Heart right ventricle (tissue), 16 donors: ENCODE measurements around the gene RANBP9. TPM values are rescaled to one million over a fixed set of nuclear protein-coding genes. Genes with fewer than 3 reads are reported as not detected.

ENCODE experiments used
- ATAC-seq, 8 donors: fragments of 200-7000 bp; cut with Tn5 transposase; one replicate each; pipeline ENCODE4 v1.9.1; 2020; ENCODE audit warnings: mild to moderate bottlenecking in 8 of 8, moderate library complexity in 8 of 8, moderate number of reproducible peaks in 1 of 8
- DNase-seq, 2 donors: peaks; one replicate each; pipeline ENCODE4 v3.0.0-alpha.2; 2020
- H3K27ac ChIP-seq, 10 donors: fragments of 200-600 bp; sonication (generic) in 2 of 10; one replicate each; pipeline versions ENCODE4 v1.5.0 to v1.8.0; 2020 to 2022; ENCODE audit warnings: mild to moderate bottlenecking in 3 of 10
- H3K27me3 ChIP-seq, 7 donors: fragments of 200-600 bp; one replicate each; pipeline ENCODE4 v1.8.0; 2021 to 2022; ENCODE audit warnings: mild to moderate bottlenecking in 2 of 7
- H3K36me3 ChIP-seq, 9 donors: fragments of 200-600 bp; sonication (generic) in 1 of 9; one replicate each; pipeline versions ENCODE4 v1.5.0 to v1.8.0; 2020 to 2022; ENCODE audit warnings: mild to moderate bottlenecking in 2 of 9
- H3K4me1 ChIP-seq, 9 donors: fragments of 200-600 bp; sonication (generic) in 1 of 9; one replicate each; pipeline versions ENCODE4 v1.5.0 to v1.8.0; 2020 to 2022; ENCODE audit warnings: mild to moderate bottlenecking in 4 of 9
- H3K4me3 ChIP-seq, 10 donors: fragments of 200-600 bp; sonication (generic) in 2 of 10; one replicate each; pipeline versions ENCODE4 v1.5.0 to v1.8.0; 2020 to 2022; ENCODE audit warnings: mild to moderate bottlenecking in 7 of 10, moderate library complexity in 2 of 10
- H3K9me3 ChIP-seq, 11 donors: fragments of 200-600 bp in 10 of 11; sonication (generic) in 2 of 11; one replicate each; pipeline versions ENCODE4 v1.5.0 to v1.8.0; 2013 to 2022; ENCODE audit warnings: mild to moderate bottlenecking in 2 of 11, control low read depth in 1 of 11, moderate library complexity in 1 of 11
- WGBS, 2 donors: extraction: QIAGEN DNeasy Blood & Tissue Kit; methylation state at CpG; one replicate each; pipeline ENCODE4 v1.1.7; 2013; ENCODE audit warnings: inconsistent platforms in 1 of 2; 5-methylcytosine and 5-hydroxymethylcytosine counted together
- intact Hi-C, 10 donors: fragments of 100-400 bp; cut with DNase I; formaldehyde crosslinking; loops; one replicate each; pipeline versions ENCODE4 v1.11.1 to v1.14.2; 2022
- polyA plus RNA-seq, 2 donors: library from polyadenylated mRNA; stranded (reverse); fragments of 200-250 nt; gene quantifications; one replicate each; pipeline ENCODE4 v1.2.3, GENCODE V29; 2013
- total RNA-seq, 10 donors: library from RNA; stranded (reverse); fragmentation: NEBNext Ultra II Directional in 3 of 10; extraction: Animal tissue kit (Norgen Biotek cat#: 25700) in 3 of 10; gene quantifications; one replicate each; pipeline versions ENCODE4 v1.2.1 to v1.2.4, GENCODE V29; 2021 to 2023
- TF ChIP-seq, protein P1 (sequence below), 9 donors: fragments of 200-600 bp; sonication (generic) in 2 of 9; IDR thresholded peaks; one replicate each; pipeline versions ENCODE4 v1.5.0 to v1.8.0; 2021 to 2022; ENCODE audit warnings: antibody characterized with exemption in 9 of 9, mild to moderate bottlenecking in 5 of 9, moderate library complexity in 1 of 9
- donor health status: Arrhythmogenic right ventricular cardiomyopathy.
- donor health status: ischemic (EF 13 %, LVEDD 7.1; RV severe dilation, severe dysfunction).
- donor health status: healthy with polysubstance abuse.
- donor health status: DM: no; HTN: yes; CAD: no.
- donor health status: DM: no; HTN: no; CAD: no.
- donor health status: ischemic (EF 25% LVEDD 6.9; RV normal size, moderate dysfunction).
- donor health status: ischemic (EF 25% LVEDD 5.7; RV mildly dilated, moderate dysfunction).
- donor health status: healthy.
- donor health status: DM: yes; HTN: yes; CAD: no.
- donor health status: Ischemic cardiomyopathy.
- donor health status: ischemic (EF 35%, LVEDD 5.7; RV mildly dilated, moderate dysfunction).
- donor health status: nonischemic (EF 11% LVEDD 7.7; RV severe dilation, severe dysfunction).
- donor health status: DM: yes; HTN: yes; CAD: no.
- donor health status: PGD.
- donor health status: ischemic (EF 29% LVEDD 5.4; RV normal size, mild dysfunction).
- donor health status: nonischemic (EF 23%, LVEDD 6.1; RV moderate dilation, normal function).

Gene RANBP9
- total and polyA plus RNA-seq, 12 donors: 10.0 to 41.6 (median 33.8) TPM

DNA sequence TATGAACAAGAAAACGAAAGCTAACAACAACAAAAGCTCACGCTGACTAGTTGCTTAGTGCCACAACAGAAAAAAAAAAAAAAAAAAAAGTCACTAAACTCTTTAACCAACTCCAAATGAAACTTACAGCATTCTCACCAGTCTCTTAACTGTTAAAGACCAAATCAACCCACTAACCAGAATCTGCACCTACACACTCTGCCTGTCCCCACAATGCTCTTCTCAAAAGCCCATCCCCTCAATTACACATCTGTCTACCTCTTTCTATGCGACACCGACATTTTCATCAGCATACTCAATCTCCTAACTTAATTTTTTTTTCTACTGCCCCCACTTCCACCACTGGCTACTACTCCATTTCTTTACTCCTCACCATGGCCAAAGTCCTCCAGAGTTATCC lies 62.2 kb downstream of the RANBP9 start:
- WGBS, 2 donors: 92 to 98% methylated on average over 4 of the region's 4 CpGs
- Histone ChIP-seq H3K4me3 (no peak overlapping the region), H3K27ac (no peak overlapping the region), H3K36me3 (peaks cover 0 to 42% (median 0%) of the 10 kb centered on the region in 9 donors), H3K27me3 (no peaks in the 10 kb centered on the region), H3K4me1 (peaks cover 0 to 8% (median 0%) of the 10 kb centered on the region in 9 donors), H3K9me3 (no peaks in the 10 kb centered on the region)
- DNase-seq (no peak), ATAC-seq (no peak)
- intact Hi-C loops: no loop called here
- TF ChIP-seq, protein P1, sequence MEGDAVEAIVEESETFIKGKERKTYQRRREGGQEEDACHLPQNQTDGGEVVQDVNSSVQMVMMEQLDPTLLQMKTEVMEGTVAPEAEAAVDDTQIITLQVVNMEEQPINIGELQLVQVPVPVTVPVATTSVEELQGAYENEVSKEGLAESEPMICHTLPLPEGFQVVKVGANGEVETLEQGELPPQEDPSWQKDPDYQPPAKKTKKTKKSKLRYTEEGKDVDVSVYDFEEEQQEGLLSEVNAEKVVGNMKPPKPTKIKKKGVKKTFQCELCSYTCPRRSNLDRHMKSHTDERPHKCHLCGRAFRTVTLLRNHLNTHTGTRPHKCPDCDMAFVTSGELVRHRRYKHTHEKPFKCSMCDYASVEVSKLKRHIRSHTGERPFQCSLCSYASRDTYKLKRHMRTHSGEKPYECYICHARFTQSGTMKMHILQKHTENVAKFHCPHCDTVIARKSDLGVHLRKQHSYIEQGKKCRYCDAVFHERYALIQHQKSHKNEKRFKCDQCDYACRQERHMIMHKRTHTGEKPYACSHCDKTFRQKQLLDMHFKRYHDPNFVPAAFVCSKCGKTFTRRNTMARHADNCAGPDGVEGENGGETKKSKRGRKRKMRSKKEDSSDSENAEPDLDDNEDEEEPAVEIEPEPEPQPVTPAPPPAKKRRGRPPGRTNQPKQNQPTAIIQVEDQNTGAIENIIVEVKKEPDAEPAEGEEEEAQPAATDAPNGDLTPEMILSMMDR (IDR thresholded peaks at IDR 0.05): no peak

DNA sequence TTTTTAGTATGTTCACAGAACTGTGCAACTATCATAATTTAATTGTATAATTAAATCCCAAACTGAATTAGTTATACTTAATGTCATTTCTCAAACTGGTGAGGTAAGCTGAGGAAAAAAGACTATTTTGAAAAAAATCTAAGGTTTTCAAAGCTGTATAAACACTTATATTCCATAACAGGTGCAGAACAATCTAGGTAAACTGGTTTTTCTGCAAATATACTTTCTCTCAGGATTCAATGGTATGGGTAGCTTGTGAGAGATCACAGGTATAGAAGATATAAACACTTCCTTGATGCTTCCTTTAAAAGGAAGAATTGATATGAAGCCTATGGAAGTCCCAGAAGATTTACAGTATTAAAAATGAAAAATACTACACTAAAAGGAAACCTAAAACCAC lies 62.8 kb downstream of the RANBP9 start:
- DNase-seq (no peak), ATAC-seq (no peak)
- H3K9me3 ChIP-seq: no peaks in the 10 kb centered on the region
- no peaks in the 10 kb centered on the region for H3K27me3 ChIP-seq
- TF ChIP-seq, protein P1 (IDR thresholded peaks at IDR 0.05): no peak
- H3K27ac ChIP-seq: no peak overlapping the region
- intact Hi-C loops: no loop called here
- H3K4me1 ChIP-seq: peaks cover 0 to 7% (median 0%) of the 10 kb centered on the region in 9 donors
- H3K36me3 ChIP-seq: peaks cover 0 to 48% (median 0%) of the 10 kb centered on the region in 9 donors
- H3K4me3 ChIP-seq: no peak overlapping the region

DNA sequence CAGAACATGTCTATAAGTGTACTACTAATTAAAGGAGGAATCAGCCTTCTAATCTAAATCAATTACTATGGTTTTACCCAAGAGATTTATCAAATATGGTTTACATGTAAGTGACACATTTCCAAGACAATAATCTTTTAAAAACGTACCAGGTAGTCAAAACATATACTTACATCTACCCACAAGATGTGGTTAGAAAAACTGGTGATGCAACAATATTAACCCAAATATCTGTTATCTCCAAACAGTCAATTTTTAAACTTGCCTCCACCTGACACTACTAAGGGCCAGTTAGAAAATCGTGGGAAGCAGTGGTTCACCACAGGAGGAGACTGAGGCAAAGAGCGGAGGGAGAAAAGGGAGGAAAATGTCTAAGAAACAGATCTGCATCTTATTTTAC lies 68.5 kb downstream of the RANBP9 start:
- WGBS, 2 donors: 90 to 93% methylated on average over 3 of the region's 3 CpGs
- Histone ChIP-seq H3K4me3 (no peak overlapping the region), H3K27me3 (no peaks in the 10 kb centered on the region), H3K27ac (no peak overlapping the region), H3K9me3 (no peaks in the 10 kb centered on the region), H3K36me3 (peaks cover 0 to 74% (median 17%) of the 10 kb centered on the region in 9 donors), H3K4me1 (no peaks in the 10 kb centered on the region)
- no peak for DNase-seq
- ATAC-seq: no peak
- TF ChIP-seq, protein P1 (IDR thresholded peaks at IDR 0.05): no peak
- intact Hi-C loops: no loop called here

DNA sequence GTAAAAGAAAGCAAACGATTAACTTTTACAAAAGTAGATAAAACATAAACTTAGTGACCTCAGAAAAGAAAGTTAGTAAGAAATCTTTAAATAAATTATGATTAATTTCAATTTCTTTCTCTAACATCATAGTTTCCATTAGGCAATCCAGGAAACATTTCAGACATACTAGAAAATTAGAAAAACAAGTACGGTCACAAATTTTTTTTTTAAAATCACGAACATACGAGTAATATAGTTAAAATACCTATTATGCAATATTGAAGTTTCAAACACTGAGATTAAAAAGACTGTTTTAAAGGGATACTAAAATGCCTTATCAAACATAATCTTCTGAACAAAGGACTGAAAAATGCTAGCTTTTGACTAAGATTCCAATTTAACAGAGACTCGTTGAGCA lies 70.3 kb downstream of the RANBP9 start:
- 78 to 83% methylated on average over 5 of the region's 5 CpGs for whole genome bisulfite sequencing, 2 donors
- Histone ChIP-seq H3K36me3 (peaks cover 0 to 92% (median 29%) of the 10 kb centered on the region in 9 donors), H3K9me3 (no peaks in the 10 kb centered on the region), H3K27me3 (no peaks in the 10 kb centered on the region), H3K4me1 (peaks cover 0 to 13% (median 3%) of the 10 kb centered on the region in 9 donors), H3K27ac (no peak overlapping the region), H3K4me3 (no peak overlapping the region)
- intact Hi-C loops: no loop called here
- DNase-seq: no peak
- TF ChIP-seq, protein P1 (IDR thresholded peaks at IDR 0.05): no peak
- ATAC-seq: no peak
